K562 (cell line): ENCODE results near the gene ACTR1B. TPM values are rescaled to one million over a fixed set of nuclear protein-coding genes. Genes with fewer than 3 reads are reported as not detected.

Source experiments
- CBFA2T3 ChIP-seq: fragments of 450-650 bp; IDR thresholded peaks from 2 replicates; pipeline ENCODE4 v1.6.1; 2017
- DIDO1 ChIP-seq: fragments of 450-650 bp; IDR thresholded peaks from 2 replicates; pipeline ENCODE4 v1.6.1; 2016; ENCODE audit warnings: low read depth, missing biosample characterization, missing genetic modification characterization
- FOXK1 ChIP-seq: sonication (generic); formaldehyde crosslinking; IDR thresholded peaks from 2 replicates; pipeline ENCODE4 v1.8.0; 2022; ENCODE audit warnings: missing genetic modification reagents, mild to moderate bottlenecking, borderline replicate concordance
- JUN ChIP-seq, 2 experiments: sonication (generic) in 1 of 2; formaldehyde crosslinking in 1 of 2; IDR thresholded peaks; 2 replicates each; pipeline versions ENCODE4 v1.6.1 to v1.8.0; 2012 to 2022; ENCODE audit warnings: borderline replicate concordance in 2 of 2, mild to moderate bottlenecking in 2 of 2, improper control_type of control experiment in 1 of 2, low read depth in 1 of 2, low read length in 1 of 2, missing genetic modification reagents in 1 of 2
- KLF16 ChIP-seq: IDR thresholded peaks from 2 replicates; pipeline ENCODE4 v1.6.1; 2016; ENCODE audit warnings: antibody characterized with exemption
- MAFK ChIP-seq: IDR thresholded peaks from 2 replicates; pipeline ENCODE4 v1.6.1; 2011; ENCODE audit warnings: low read length, improper control_type of control experiment
- NR3C1 ChIP-seq: sonication (generic); formaldehyde crosslinking; IDR thresholded peaks from 2 replicates; pipeline ENCODE4 v1.8.1; 2022; ENCODE audit warnings: missing genetic modification reagents
- POLR2A ChIP-seq: fragments of 450-650 bp; conservative IDR thresholded peaks from 2 replicates; pipeline ENCODE4 v1.6.1; 2016
- PURB ChIP-seq: sonication (generic); formaldehyde crosslinking; IDR thresholded peaks from 2 replicates; pipeline ENCODE4 v1.9.0; 2021; ENCODE audit warnings: low read depth, mild to moderate bottlenecking, missing genetic modification reagents
- RBBP5 ChIP-seq: fragments of 200-600 bp; sonication (generic); IDR thresholded peaks from 2 replicates; pipeline ENCODE4 v1.6.1; 2012; ENCODE audit warnings: borderline replicate concordance, mild to moderate bottlenecking, low read length, control low read depth, inconsistent platforms; ENCODE audit not compliant: insufficient read depth, poor library complexity, severe bottlenecking
- SAP30 ChIP-seq: fragments of 200-600 bp; sonication (generic); IDR thresholded peaks from 2 replicates; pipeline ENCODE4 v1.6.1; 2012; ENCODE audit warnings: borderline replicate concordance, low read depth, mild to moderate bottlenecking, moderate library complexity, low read length, control low read depth, inconsistent platforms; ENCODE audit not compliant: insufficient read depth, poor library complexity, severe bottlenecking
- SMAD4 ChIP-seq: fragments of 250-450 bp; sonication (Bioruptor Pico); conservative IDR thresholded peaks from 2 replicates; pipeline ENCODE4 v1.8.0; 2021; ENCODE audit warnings: inconsistent platforms, mild to moderate bottlenecking, moderate library complexity
- SP1 ChIP-seq: sonication (generic); formaldehyde crosslinking; IDR thresholded peaks from 2 replicates; pipeline ENCODE4 v1.8.1; 2022; ENCODE audit warnings: mild to moderate bottlenecking, missing genetic modification reagents
- XRCC5 ChIP-seq: fragments of 200-400 bp; formaldehyde crosslinking; IDR thresholded peaks from 2 replicates; pipeline ENCODE4 v1.6.1; 2017; ENCODE audit warnings: low read depth, mild to moderate bottlenecking, low read length
- ZNF695 ChIP-seq: fragments of 450-650 bp; formaldehyde crosslinking; IDR thresholded peaks from 2 replicates; pipeline ENCODE4 v1.4.0; 2020; ENCODE audit warnings: mild to moderate bottlenecking, moderate library complexity
- ZNF778 ChIP-seq: fragments of 450-650 bp; formaldehyde crosslinking; IDR thresholded peaks from 2 replicates; pipeline ENCODE4 v1.4.0; 2020; ENCODE audit warnings: mild to moderate bottlenecking, moderate library complexity
- polyA plus RNA-seq, 8 experiments: library from polyadenylated mRNA; depleted of rRNA in 4 of 8; stranded (reverse) in 5 of 8; unstranded in 3 of 8; fragments of >200 nt; fragmentation: Nextera tagmentation in 2 of 8; fragmentation: Illumina TruSeq in 1 of 8; extraction: Ambion mirVana in 2 of 8; extraction: Trizol in 1 of 8; gene quantifications; 2 replicates each; pipeline versions ENCODE4 v1.2.1 to v1.2.3, GENCODE V29; 2011 to 2014; ENCODE audit warnings: inconsistent platforms in 1 of 8, missing spikeins in 1 of 8
- total RNA-seq, 7 experiments: library from RNA; depleted of rRNA in 6 of 7; stranded (reverse); fragments of >200 nt in 6 of 7; fragmentation: Illumina TruSeq in 2 of 7; extraction: Trizol in 2 of 7; gene quantifications; 2 replicates each; pipeline versions ENCODE4 v1.2.1 to v1.2.3, GENCODE V29; 2011 to 2021; ENCODE audit warnings: low replicate concordance in 1 of 7
- TF ChIP-seq, protein P1 (sequence below): sonication (generic); formaldehyde crosslinking; IDR thresholded peaks from 2 replicates; pipeline ENCODE4 v1.8.0; 2022; ENCODE audit warnings: missing genetic modification reagents, mild to moderate bottlenecking, borderline replicate concordance
- TF ChIP-seq, protein P2 (sequence below): fragments of 250-450 bp; sonication (Bioruptor Pico); IDR thresholded peaks from 2 replicates; pipeline ENCODE4 v1.5.1; 2021; ENCODE audit warnings: mild to moderate bottlenecking
- TF ChIP-seq, protein P3 (sequence below): fragments of 450-650 bp; IDR thresholded peaks from 2 replicates; pipeline ENCODE4 v1.6.1; 2018; ENCODE audit not compliant: partially characterized antibody

The ACTR1B gene
- total and polyA plus RNA-seq, 9 of the 15 experiments (the other 6 are each of a cell fraction or from before 2014, with no cell fraction given): 0.49 to 42.3 (median 22.5) TPM

DNA sequence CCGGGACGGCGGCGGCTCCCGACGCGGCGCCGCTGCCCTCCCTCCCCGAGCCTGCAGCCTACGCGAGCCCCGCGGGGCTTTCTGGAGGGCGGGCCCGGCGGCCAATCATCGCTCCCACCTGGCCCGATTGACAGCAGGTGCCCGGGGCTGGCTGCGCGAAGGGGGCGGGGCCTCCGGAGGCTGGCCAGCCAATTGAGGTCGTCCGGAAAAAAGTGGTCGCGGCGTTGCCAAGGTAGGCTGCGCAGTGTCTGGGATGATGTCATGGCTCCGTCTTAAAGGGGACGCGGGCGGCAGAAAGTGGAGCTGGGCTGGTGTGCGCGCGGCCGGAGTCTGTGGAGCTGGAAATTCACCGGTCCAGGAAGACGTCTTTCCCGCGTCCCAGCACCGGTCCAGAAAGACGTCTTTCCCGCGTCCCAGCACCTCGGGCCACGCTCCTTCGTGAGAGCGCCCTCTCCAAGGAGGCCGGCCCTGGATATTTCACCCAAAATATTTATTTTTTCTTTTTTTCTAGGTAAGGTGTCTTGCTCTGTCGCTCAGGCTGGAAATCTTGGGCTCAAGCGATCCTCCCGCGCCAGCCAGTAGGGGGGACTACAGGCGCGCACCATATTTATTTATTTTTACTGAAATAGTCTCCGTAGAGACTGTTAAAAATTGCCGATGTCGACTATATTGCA, at the start of gene ACTR1B (continued):
- TF ChIP-seq, protein P1, sequence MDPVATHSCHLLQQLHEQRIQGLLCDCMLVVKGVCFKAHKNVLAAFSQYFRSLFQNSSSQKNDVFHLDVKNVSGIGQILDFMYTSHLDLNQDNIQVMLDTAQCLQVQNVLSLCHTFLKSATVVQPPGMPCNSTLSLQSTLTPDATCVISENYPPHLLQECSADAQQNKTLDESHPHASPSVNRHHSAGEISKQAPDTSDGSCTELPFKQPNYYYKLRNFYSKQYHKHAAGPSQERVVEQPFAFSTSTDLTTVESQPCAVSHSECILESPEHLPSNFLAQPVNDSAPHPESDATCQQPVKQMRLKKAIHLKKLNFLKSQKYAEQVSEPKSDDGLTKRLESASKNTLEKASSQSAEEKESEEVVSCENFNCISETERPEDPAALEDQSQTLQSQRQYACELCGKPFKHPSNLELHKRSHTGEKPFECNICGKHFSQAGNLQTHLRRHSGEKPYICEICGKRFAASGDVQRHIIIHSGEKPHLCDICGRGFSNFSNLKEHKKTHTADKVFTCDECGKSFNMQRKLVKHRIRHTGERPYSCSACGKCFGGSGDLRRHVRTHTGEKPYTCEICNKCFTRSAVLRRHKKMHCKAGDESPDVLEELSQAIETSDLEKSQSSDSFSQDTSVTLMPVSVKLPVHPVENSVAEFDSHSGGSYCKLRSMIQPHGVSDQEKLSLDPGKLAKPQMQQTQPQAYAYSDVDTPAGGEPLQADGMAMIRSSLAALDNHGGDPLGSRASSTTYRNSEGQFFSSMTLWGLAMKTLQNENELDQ (CRISPR knock-in tag): no peak
- no peak for TF ChIP-seq FOXK1 (CRISPR knock-in tag)
- peak; percentile 20 for TF ChIP-seq RBBP5
- TF ChIP-seq NR3C1 (CRISPR knock-in tag): no peak
- TF ChIP-seq CBFA2T3: no peak
- TF ChIP-seq PURB (CRISPR knock-in tag): no peak
- TF ChIP-seq XRCC5: no peak; the same call in 1 of the 2 replicates
- TF ChIP-seq JUN (IDR thresholded peaks at IDR 0.05; ENCODE audit: borderline replicate concordance, low read depth, low read length): peak; percentile 97
- TF ChIP-seq JUN (CRISPR knock-in tag; IDR thresholded peaks at IDR 0.05; ENCODE audit: borderline replicate concordance): peak; percentile 72; the same call in 1 of the 2 replicates
- TF ChIP-seq ZNF695: no peak
- TF ChIP-seq, protein P2, sequence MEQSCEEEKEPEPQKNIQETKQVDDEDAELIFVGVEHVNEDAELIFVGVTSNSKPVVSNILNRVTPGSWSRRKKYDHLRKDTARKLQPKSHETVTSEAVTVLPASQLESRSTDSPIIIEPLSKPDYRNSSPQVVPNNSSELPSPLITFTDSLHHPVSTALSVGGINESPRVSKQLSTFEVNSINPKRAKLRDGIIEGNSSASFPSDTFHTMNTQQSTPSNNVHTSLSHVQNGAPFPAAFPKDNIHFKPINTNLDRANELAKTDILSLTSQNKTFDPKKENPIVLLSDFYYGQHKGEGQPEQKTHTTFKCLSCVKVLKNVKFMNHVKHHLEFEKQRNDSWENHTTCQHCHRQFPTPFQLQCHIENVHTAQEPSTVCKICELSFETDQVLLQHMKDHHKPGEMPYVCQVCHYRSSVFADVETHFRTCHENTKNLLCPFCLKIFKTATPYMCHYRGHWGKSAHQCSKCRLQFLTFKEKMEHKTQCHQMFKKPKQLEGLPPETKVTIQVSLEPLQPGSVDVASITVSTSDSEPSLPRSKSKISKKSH (CRISPR knock-in tag): no peak
- peak; percentile 92 for TF ChIP-seq POLR2A
- TF ChIP-seq DIDO1 (tag): no peak
- TF ChIP-seq SMAD4 (CRISPR knock-in tag): 0 out of 2 replicates have a peak, but pooled peaks have one; percentile 43
- no peak for TF ChIP-seq SAP30
- TF ChIP-seq ZNF778: no peak
- TF ChIP-seq MAFK: no peak
- TF ChIP-seq, protein P3, sequence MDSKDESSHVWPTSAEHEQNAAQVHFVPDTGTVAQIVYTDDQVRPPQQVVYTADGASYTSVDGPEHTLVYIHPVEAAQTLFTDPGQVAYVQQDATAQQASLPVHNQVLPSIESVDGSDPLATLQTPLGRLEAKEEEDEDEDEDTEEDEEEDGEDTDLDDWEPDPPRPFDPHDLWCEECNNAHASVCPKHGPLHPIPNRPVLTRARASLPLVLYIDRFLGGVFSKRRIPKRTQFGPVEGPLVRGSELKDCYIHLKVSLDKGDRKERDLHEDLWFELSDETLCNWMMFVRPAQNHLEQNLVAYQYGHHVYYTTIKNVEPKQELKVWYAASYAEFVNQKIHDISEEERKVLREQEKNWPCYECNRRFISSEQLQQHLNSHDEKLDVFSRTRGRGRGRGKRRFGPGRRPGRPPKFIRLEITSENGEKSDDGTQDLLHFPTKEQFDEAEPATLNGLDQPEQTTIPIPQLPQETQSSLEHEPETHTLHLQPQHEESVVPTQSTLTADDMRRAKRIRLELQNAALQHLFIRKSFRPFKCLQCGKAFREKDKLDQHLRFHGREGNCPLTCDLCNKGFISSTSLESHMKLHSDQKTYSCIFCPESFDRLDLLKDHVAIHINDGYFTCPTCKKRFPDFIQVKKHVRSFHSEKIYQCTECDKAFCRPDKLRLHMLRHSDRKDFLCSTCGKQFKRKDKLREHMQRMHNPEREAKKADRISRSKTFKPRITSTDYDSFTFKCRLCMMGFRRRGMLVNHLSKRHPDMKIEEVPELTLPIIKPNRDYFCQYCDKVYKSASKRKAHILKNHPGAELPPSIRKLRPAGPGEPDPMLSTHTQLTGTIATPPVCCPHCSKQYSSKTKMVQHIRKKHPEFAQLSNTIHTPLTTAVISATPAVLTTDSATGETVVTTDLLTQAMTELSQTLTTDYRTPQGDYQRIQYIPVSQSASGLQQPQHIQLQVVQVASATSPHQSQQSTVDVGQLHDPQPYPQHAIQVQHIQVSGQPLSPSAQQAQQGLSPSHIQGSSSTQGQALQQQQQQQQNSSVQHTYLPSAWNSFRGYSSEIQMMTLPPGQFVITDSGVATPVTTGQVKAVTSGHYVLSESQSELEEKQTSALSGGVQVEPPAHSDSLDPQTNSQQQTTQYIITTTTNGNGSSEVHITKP: peak; percentile 81
- TF ChIP-seq SP1 (CRISPR knock-in tag): peak; percentile 55
- no peak; the same call in 1 of the 2 replicates for TF ChIP-seq KLF16
